ENCODE results near the gene SMAP2.
"Not testable (repeated sequence)": the region's sequence is repeated elsewhere in the genome, so short reads cannot be mapped to it uniquely, and the experiment has no call there.

SMAP2 gene

GRCh38 chr1:40373323-40374283 is at the start of gene SMAP2:
Gene SMAP2, plus strand, starts transcription at chr1:40373727. Its CDS starts 394 bp downstream, at chr1:40374121.
- peak; percentile 98 for DNase-seq

- DNase-seq, result not testable (repeated sequence)
These were observed 42.1 kb upstream of the SMAP2 start for GRCh38 chr1:40331403-40331802.

DNA sequence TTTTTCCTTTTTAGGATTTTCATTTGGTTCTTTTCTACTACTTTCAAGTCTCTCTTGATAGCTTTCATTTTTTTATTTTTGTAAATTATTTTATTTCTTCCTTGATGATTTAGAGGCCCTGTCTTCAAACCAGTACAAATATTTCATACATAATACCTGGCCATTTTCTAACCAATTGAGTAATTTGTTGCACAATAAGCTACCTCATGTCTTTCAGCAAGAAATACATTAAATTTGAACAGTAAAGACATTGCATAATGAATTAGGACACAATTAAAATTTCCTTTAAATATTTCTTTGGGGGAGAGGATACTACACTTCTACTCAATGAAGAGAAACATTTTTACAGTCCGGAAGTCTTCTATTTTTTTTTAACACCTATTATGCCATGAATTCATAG is 40.8 kb upstream of the SMAP2 start:
- no peak for DNase-seq

GRCh38 chr1:40337443-40337842 is 36.1 kb upstream of the SMAP2 start:
- DNase-seq, result no peak

- peak; percentile 68 for DNase-seq
These were observed 34.6 kb upstream of the SMAP2 start for GRCh38 chr1:40338745-40339419.

DNA sequence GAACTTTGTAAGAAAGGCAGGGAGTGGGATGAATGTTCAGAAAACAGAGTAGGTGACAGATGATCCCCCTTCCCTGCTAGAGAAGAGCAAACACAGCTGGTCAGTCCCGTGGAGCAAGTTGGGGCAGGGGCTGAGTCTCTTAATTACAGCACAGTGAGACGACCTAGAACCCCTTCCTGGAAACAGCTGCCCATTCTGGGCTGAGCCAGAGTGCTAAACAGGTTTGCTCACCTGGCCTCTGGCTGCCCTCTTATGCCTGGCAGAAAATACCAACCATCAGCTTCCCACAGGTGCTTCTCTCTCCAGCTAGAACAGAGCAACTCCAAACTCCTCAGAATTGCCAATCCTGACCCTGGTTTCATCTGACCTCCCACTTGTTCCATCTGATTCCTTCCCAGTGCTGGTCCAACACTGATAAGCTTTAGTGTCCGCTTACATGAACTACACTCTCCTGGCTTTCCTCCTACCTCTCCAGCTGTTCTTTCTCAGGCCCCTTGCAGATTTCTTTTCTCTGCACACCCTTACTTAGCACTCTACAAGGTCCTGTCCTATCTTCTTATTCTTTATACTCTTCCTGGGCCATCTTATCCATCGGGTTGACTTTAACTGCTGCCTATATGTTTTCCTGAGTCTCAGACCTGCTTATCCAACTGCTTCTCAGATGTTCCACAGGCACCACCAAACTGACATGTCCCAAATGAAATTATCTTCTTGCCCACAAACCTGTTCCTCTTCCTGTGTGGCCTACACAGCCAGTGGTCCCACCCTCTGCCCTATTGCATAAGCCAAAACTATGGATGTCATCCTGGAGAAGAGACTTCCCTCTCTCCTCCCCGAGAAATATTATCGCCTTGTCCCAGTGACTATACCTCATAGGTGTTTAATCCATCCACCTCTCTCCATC is 33.9 kb upstream of the SMAP2 start:
- peak; percentile 60 for DNase-seq

DNA sequence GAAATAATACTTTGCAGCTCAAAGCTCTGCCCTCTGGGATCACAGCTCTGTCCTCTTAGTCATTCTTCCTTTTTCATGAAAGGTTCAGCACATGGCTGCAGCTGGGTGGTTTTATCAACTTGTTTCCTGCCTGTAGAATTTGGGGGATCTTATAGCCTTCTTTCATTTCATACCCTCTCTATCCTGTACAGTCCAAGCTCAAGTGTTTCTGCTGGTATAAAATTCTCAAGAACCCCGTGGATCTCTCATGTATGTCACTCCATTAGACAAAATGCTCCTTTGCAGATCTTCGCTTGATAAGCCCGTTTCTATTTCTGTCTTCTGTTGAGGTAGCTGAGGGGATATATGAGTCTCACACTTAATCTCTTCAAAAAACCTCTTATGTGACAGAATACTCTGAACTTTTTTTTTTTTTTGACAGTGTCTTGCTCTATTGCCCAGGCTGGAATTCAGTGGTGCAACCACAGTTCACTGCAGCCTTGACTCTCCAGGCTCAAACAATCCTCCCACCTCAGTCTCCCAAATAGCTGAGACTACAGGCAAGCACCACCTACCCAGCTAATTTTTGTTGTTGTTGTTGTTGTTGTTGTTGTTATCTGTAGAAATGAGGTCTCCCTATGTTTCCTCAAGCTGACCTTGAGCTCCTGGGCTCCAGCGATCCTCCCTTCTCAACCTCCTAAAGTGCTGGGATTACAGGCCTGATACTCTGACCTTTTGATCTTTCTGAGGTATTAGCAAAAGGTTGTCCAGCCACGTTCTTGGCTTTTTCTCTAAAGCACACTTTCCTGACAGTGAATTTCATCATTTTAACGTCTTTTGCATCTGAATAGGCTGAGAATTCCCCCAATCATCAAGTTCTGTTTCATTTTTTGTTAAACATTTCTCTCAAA is 31.8 kb upstream of the SMAP2 start:
- DNase-seq, result no peak

GRCh38 chr1:40342381-40342717 is 31.2 kb upstream of the SMAP2 start:
- DNase-seq, result not testable (repeated sequence)

- DNase-seq, result no peak
These were observed 28.9 kb upstream of the SMAP2 start for GRCh38 chr1:40344597-40344996.

GRCh38 chr1:40350391-40350790 is 23.1 kb upstream of the SMAP2 start:
- no peak for DNase-seq

GRCh38 chr1:40351124-40351523 is 22.4 kb upstream of the SMAP2 start:
- no peak for DNase-seq

DNA sequence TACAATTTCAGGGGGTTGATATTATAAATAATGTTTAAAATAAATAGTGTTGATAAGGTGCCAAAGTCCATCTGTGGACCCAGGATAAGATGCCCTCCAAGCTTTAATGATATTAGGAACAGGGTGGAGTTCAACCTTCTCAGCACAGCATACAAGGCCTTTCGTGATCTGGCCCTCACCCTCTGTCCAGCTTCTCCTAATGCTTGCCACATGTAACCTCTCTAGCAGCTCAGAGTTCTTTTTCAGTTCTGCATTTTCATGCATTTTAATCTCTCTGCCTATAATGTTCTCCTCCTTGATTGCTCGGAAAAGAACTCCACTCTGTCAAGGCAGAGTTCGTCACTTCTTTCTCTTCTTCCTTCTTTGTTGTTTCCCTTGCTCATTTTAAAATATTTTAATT is 21.4 kb upstream of the SMAP2 start:
- DNase-seq, result no peak

DNA sequence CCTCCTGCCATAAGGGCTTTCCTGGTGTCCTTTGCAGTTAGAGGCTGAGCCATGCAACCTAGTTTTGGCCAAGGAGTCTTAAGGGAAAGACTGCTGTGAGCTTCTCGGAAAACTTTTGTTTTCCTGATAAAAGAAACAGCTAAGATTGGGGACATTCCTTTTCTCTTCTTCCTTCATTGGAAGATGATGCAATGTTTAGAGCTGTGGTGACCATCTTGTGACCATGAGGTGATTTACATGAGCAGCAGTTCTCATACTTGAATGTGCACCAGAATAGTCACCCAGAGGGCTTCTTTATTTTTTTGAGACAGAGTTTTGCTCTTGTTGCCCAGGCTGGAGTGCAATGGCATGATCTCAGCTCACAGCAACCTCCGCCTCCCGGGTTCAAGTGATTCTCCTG is 20.4 kb upstream of the SMAP2 start:
- DNase-seq, result no peak

DNA sequence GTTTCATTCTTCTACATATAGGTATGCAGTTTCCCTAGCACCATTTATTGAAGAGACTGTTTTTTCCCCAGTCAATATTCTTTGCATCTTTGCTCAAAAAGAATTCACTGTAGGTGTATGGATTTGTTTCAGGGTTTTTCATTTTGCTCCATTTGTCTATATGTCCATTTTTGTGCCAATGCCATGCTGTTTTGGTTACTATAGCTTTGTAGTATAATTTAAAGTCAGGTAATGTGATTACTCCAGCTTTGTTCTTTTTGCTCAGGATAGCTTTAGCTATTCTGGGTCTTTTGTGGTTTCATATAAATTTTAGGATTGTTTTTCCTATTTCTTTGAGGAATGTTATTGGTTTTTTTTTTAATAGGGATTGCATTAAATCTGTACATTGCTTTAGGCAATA is 15.9 kb upstream of the SMAP2 start:
- no peak for DNase-seq

DNA sequence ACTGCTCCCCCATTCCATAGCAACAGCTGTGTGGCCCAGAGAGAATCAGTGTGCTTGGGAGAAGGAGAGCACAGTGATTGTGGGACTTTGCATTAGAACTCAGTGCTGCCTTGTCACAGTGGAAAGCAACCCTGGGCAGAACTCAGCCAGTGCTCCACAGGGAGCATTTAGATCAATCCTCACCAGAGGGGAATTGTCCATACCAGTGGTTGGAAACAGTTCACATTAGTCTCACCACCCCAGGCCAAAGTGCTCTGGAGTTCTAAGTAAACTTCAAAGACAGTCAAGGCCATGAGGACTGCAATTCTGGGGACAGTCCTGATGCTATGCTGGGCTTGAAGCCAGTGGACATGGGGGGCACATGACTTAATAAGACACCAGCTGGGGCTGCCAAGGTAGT is 12.9 kb upstream of the SMAP2 start:
- DNase-seq, result no peak

- DNase-seq, result no peak
These were observed 12.3 kb upstream of the SMAP2 start for GRCh38 chr1:40361201-40361600.

GRCh38 chr1:40361637-40362036 is 11.9 kb upstream of the SMAP2 start:
- DNase-seq, result no peak

- DNase-seq, result no peak
These were observed 11.3 kb upstream of the SMAP2 start for GRCh38 chr1:40362199-40362598.

DNA sequence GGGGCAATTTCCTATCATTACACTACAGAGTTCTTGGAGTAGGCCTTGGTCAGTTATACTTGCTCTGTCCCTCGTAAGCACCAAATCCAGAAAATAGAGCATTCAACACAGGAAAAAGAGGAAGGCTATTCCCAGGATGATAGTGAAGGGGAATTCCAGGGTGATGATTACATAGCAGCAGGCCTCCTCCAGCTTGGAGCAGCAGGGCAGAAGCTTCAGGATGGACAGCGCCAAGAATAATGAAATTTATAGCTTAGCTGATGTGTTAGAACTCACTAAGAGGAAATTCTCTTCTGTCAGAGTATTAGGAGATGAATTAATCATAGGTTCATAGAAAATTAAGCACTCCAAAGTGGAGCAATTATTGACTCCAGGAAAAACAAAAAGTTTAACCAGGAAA is 10.8 kb upstream of the SMAP2 start:
- no peak for DNase-seq

DNA sequence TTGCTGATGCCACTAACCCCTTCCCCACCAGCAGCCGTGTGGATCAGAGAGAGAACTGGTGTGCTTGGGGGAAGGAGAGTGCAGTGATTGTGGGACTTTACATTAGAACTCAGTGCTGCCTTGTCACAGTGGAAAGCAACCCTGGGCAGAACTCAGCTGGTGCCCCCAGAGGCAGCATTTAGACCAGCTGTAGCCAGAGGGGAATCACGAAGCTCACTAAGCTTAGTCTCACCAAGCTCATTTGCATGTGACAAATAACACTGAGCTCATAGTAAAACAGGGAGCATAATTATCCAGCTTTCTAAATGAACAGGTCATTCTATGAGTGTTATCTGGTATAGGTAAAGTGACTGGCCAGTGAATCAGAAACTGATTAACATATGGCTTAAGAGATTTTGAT is 9.8 kb upstream of the SMAP2 start:
- DNase-seq, result no peak

DNA sequence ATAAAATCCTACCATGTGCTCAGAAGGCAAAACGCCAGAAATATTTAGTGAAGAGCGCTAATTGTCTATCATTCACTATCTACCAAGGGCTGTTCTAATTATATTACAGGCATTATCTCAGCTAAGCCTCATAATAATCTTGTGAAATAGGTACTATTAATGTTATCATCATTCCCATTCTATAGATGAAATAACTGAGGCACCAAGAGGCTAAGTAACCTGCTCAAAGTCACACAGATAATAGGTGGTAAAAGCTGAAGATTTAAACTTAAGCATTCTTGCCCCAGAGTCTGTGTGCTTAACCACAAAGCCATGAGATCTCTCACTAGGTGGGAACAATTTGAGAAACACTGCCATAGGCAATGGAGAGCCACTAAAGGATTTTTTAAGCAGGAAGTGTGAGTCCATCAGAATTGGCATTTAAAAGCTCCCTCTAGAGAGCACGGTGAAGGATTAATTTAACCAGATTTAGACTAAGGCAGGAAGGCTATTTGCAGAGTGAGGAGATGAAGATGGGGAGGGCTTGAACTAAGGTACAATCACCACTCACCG is 1.7 kb upstream of the SMAP2 start:
- no peak for DNase-seq
